Activated CD8-positive, alpha-beta memory T cell treated with anti-CD3 and anti-CD28 coated beads for 1 hour (primary cell): ENCODE results near the gene RSPO4.
"Not testable (repeated sequence)": the region's sequence is repeated elsewhere in the genome, so short reads cannot be mapped to it uniquely, and the experiment has no call there.

Source experiments
- DNase-seq, 2 donors: peaks; one replicate each; pipeline ENCODE4 v3.0.0-alpha.2; 2020; ENCODE audit warnings: low read depth in 1 of 2; ENCODE audit errors: extremely low read depth in 1 of 2

RSPO4 gene

DNA sequence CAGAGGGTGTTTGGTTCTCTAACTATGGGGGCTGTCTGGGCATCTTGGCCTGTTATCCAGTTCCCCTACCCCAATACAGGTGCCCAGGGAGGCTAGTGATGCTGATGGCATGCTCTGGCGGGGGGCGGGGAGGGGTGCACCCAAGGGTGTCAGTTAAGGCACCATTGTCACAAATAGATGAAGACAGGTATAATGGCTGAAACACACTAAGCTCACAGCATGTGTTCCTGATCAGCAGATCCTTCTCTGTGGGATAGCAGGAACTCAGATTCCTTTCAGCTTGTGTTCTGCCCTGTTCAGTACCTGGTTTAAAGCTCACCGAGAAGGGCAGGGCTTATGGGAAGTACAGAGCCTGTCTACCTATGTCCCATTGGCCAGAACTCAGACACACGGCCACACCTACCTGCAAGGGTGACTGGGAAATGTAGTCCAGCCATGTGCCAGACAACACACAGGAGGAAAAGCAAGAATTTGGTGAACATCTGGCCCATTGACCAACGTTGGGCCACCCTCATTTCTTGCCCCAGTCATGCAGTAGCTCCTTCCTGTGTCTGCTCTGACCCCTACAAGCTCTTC, 3.4 kb upstream of the RSPO4 start:
- DNase-seq = no peak

DNA sequence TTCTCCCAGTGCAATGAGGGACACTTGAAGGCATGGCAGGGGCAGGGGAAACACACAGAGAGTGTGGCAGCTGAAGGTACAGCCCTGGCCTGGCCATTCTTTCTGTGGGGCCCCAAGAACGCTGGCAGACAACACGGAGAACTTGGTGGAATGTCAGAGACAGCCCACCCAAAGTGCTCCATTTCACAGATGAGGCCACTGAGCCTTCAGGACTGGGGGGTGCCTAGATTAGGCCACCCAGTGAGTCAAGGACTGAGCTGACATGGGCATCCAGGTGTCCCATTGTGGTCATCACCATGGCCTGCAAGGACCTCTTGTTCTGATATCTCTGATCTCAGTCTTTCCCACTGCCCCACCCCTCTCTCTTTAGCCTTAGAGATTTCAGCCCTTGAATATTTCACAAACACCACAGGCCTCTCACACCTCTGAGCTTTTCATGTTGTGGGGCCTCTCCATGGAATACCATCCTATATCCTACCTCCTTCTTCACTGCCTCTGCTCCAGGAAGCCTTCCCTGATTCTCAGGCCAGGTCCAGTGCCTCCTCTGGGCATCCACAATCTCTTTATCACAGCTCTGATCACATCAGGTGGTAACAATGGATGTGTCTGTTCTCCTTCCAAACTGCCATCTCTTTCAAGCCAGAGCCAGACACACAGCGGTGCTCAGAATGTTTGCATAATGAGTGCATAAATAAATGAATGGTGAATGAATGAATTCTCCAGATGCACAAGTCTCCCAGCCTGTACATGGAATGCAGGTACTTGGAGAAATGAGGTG, 2.0 kb upstream of the RSPO4 start:
- no peak for DNase-seq

DNA sequence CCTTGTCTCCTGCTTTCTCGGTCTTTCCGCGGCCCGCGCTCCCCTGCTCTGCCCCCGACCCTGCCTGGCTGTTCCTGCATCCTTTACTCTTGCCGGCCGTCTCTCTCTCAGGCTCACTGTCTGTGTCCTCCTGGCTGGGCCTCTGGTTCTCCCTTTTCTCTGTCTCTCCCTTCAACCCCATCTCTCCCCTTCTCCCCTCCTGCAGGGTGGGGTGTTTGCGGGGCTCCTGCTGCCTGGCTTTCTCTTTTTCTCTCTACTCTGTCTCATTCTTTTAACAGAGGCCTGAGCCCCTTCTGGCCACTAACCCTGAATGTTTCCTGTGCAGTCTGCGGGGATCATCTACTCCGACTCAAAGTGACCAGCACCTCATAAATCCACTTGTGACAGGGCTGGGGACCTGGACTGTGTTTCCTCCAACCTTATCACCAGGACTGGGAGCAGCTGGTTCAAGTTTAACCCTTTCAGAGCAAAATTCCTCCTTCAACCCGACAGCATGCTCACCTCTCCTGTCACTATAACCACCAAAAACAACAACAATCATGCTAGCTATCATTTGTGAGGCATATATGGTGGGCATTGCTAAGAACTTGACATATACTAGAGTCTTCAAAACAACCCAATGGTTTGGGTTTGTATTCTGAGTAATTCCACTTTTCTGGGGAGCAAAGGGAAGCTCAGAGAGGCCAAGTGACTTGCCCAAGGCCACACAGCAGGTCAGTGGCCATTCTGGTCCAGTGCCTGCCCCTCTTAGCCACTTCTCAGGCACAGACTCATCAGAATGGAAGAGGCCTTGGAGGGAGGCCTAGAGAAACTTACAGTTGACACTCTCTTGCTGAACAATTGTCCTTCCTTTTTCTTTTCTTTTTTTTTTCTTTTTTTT, 811 bp upstream of the RSPO4 start:
- DNase-seq = no peak

DNA sequence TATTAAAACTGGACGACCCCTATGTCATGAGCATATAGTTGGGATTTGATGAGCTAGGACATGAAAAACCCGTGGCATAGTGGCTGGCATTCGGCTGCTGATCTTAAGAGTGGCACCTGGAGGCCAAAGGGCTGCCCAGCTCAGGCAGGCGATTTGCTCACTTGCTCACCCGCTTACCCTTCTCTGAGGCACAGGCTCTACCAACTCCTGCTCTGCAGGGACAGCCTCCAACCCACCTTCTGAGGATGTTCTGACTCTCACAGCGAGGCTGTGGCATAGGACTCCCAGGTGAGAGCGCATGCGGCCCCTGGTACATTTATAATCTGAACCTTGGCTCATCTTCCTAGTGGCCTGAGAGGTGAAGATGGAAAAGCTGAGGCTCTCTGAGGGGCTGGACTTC, 995 bp downstream of the RSPO4 start:
- no peak for DNase-seq

DNA sequence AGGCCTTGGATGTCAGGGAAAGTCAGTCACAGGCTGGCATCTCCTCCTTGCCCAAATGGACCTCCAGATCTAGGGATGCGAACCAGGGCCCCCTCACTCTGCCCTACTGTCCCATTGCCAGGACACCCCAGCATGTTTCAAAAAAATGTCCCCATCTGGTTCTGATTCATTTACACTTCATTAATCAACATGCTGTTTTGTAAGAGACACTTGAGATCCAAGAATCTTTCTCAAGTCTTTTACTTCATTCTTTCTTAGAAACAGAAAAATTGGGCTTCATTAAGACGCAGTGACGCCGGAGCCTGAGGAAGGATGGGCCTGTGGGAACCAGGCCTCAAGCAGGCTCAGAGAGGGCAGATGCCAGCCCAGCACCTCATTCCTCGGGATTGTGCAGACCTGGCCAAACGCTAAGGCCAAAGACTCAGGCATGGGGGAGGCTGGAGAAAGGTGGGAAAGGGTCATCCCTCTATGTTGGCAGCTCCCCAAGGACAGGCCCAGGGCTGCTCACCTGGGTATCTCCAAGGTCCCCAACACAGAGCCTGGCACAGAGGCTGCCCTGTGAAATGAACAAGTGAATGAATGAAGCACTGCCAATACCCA, 3.8 kb downstream of the RSPO4 start:
- no peak for DNase-seq

DNA sequence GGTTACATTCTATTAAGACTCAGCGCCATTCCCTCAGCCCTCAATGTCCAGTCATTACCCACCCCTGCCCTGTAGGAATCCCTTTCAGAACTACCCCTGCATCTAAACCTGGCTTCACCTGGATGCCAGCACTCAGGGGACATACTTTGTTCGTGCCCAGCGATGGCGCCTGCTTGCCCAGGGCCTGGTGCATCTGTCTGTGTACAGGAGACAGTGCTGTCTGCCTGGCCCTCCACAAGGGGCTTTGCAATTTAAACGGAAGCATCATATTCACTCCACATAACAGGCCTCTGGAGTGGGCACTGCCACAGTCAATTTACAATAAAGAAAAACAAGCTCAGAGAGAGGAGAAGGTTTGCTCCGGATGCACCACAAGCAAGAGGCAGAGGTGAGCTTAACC, 4.6 kb downstream of the RSPO4 start:
- no peak for DNase-seq

DNA sequence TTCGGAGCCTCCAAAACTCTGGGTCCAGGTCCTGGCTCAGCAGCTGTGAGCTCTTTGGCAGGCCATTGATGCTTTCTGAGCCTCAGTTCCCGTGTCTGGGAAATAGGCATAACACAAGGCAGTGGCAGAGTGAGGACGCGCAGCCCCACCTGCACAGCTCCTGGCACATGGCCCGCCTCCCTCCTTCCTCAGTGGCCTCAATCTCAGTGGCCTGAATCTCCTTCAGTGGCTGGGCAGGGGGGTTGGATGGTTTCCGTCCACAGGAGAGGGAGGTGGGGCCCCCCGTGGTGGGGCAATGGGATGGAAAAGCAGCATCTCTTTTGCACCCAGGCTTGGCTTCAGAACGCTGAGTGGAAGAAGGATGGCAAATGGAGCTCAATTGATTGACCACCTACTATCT, 5.1 kb downstream of the RSPO4 start:
- no peak for DNase-seq

DNA sequence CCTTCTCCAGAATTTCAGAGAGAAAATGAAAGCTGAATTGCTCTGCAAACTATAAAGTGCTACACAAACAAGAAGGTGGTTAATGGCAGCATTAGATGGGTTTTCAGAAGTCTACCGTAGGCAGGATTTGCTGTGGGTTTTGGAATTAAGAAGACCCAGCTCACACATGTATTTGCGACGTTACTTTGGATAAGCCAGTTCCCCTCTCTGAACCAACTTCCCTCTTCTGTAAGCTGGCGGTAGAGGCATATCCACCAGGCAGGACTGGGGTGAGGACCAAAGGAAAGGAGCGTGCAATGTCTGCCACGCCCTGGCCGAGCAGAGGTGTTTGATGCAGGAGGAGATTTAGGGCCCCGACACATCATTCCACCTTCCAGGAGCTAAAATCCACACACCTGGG, 6.9 kb downstream of the RSPO4 start:
- DNase-seq = no peak

DNA sequence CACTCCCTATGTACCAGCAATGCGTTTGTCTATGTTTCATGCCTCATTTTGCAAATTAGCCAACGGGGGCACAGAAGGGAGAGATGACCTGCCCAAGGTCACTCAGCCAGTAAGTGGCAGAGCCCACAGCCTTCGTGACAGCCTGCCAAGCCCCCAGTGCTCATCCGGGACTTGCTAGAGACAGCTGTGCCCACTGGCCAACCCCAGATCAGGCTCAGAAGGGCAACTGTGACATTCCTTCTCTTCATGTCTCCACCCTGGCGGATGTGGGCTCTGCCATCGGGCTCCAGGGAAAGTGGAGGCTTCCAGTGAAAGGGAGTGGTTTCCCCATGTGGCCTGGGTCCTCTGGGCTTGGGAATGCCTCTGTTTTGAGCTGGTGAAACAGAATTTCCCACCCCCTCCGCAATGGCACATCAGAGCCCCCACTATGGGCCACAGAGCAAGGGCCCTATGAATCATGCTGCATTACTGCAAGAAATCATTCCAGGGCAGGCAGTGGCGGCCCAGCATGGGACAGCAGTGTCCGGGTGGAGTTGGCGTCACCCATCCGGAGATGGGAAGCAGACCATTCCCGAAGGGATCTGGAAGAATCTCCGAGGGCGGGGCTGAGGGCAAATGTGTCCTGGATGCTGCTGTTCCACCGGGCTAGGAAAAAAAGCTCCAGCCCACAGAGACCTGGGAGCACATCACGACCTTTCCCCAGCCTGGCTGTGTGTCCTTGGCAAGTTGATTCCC, 9.1 kb downstream of the RSPO4 start:
- DNase-seq = no peak

DNA sequence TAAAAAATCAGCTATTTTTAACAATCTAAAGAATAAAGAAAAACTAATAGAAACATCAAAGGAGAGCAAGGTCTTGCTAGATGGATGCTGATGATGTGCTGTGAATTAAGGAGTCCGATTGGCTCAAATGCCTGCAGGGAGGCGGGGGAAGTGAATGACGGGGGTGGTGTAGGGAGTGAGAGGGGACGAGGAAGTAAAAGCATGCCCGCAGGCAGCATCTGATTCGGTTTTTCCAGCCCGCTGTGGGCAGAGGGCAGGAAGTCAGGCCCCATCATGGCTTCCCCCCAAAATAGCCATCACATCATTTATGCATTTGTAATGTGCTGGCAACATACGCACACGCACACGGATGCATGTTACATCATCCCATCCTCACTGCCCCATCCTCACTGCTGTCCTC, 10.3 kb downstream of the RSPO4 start:
- DNase-seq = no peak

DNA sequence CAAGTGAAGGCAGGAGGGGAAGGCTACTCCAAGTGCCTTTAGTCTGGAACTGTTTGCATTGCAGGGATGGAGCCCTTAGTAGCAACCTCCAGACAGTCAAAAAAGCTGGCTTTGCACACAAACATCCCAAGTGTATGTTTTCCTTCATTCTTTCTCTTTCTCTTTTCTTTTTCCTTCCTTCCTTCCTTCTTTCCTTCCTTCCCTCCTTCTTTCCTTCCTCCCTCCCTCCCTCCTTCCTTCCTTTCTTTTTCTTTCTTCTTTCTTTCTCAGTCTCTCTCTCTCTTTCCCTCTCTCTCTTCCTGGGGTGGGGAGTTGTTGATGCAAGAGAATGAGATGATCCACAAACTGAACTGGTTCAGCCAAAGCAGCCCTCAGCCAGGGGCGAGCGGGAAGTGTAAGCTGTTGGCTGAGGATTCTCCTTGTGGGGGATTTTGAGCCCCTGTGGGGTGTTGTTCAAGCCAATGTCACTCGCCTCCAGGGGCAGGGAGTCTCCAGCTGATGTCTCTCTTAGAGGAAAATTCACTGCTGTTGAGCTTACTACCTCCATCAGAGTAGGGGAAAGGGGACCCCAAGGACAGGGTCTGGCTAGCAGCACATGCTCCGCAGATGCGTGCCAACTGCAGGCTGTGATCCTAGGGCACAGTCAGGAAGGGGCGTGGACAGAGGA, 11.7 kb downstream of the RSPO4 start:
- DNase-seq = no peak

DNA sequence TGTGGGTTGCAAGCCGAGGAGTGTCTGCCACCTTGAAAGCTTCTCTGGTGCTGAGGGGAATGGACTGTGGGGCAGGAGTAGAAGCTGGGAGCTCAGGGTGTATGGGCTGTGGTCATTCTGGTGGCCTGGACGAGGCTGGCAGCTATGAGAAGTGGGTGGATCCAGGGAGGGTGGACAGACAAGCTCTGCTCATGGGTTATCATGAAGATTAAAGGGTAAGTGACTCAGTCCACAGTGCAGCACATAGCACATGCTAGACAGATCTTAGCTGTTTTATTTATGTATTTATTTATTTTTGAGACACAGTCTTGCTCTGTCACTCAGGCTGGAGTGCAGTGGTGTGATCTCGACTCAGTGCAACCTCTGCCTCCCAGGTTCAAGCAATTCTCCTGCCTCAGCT, 13.8 kb downstream of the RSPO4 start:
- DNase-seq = no peak

DNA sequence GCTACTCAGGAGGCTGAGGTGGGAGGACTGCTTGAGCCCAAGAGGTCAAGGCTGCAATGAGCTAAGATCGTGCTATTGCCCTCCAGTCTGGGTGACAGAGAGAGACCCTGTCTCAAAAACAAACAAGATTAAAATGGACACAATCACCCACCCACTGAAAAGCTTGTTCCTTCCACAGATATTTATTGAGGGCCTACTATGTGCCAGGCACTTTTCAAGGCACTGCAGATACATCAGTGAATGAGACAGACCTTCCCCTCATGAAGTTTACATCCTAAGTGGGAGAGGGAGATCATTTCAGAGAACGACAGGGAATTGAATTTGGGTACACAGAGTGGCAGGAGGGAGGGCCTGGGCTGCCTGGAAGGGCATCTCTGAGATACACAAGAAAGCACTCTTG, 14.4 kb downstream of the RSPO4 start:
- DNase-seq = no peak

DNA sequence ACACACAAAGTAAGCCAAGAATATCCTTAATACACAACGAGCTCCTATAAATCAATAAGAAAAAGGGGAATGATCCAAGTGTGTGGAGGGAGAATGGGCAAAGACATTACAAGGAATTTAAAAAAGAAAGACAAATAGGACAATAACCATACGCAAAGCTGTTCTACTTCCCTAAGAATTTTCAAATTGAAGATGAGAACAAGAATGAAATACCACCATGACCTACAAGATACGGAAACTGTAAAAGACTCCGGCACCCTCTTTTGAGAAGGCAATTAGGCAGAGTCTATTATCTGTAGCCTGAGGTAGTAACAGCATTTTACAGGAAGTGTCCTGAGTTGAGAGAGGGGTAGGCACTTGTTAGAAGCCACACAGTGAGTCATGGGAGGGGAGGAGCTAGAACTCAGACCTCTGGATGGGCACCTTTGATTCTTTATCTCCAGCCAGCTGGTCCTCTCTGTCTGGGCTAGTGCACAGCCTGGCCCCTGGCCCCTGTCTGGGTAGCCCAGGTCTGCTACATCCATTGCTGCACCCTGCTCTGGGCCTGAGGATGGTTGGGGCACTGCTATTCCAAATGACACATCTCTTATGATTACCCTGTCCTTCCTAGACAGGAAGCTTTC, 15.3 kb downstream of the RSPO4 start:
- no peak for DNase-seq

DNA sequence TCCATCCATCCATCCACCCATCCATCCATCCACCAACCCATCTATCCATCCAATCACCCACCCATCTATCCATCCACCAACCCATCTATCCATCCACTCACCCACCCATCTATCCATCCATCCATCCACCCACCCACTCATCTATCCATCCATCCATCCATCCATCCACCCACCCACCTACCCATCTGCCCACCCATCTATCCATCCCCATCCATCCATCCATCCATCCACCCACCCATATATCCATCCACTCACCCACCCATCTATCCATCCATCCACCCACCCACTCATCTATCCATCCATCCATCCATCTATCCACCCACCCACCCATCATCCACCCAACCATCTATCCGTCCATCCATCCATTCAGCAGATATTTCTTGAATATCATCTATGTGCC, 17.1 kb downstream of the RSPO4 start:
- not testable (repeated sequence) for DNase-seq

DNA sequence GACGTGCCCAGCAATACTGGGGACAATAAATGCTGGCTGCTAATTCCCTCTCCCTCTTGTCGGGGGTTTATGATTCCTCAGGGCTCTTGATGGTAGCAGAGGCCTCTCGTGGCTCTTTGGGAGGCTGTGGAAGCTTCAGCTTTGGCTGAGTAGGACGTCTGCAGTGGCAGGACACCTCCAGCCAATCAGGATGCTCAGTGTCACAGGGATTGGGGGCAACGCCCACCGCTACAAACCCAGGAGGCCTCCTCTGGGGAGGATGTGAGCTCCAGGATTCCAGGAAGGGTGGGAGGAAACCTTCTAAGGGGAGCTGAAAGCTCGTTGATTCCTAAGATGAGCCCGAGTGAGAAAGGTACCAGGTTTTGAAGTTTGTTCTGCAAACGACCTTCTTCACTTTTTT, 19.4 kb downstream of the RSPO4 start:
- no peak for DNase-seq

DNA sequence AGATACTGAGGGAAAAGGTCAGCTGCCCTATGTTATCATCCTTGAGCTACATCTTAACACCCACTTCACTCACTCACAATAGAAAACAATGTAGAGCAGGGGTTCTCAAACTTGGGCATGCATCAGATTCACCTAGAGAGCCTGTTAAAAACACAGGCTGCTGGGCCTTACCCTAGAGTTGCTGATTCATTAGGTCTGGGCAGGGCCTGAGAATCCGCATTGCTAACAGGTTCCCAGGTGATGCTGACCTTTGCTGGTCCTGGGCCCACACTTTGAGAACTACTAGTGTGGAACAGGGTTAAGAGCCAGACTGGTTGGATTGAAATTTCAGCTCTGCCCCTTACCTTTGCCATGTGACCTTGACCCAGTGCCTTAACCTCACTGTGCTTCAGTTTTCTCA, 25.1 kb downstream of the RSPO4 start:
- DNase-seq = no peak

DNA sequence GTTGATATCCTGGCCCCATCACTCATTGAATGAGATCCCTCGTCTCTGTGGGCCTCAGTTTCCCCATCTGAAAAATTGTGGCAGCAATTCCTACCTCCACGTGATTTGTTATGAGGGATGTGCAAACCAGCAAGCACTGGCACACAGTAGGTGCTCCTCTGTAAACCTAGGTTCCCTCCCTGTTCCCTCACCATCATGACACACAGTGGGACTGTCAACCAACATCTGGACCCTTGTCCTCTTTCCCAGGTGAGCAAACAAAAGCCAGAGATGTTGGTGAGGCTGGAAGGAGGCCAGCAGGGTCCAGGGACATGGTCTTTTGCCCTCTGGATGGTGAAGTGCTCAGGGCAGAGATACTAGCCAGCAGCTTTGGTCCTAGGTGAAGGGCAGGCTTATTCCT, 26.1 kb downstream of the RSPO4 start:
- no peak for DNase-seq

DNA sequence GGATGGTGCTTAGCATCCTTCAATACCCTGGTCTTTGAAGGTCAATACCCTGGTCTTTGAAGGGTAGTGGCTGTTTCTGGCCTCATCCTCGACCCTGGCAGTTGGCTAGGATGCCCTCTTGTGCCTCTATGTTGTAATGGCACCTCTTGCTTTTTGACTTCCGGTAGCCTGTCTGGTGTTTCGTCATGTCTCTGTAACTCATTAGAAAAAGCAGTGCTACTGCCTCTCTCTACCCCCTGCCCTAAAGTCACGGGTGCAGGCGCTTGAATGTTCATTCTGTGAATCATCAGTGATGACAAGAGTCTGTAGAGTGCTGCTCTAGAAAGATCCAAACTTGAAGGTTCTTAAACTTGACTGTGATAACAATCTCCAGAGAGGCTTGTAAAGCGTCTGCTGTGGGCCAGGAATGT, 28.3 kb downstream of the RSPO4 start:
- no peak for DNase-seq

DNA sequence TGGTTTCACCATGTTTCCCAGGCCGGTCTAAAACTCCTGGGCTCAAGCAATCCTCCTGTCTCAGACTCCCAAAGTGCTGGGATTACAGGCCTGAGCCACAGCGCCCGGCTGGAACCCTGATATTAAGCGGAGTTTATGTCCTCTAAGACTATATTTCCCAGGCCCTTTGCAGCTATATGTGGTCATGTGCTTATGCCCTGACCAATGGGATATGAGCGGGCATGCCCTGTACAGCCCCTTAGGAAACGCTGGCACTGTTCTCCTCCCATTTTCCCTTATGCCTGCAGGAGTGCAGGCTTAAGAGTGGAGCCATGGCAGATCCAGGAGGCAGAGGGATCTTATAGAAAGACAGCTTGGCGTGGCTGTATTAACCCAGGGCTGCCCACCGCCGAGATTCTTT, 29.9 kb downstream of the RSPO4 start:
- no peak for DNase-seq
